GM12873 (cell line): Measurements from ENCODE around the gene SLC13A5.
A peak's percentile ranks its signal among the peaks of the same experiment; 100 is the strongest.

Experiments used
- TF ChIP-seq, protein P1 (sequence below): IDR thresholded peaks from 2 replicates; pipeline ENCODE4 v1.5.1; 2012; ENCODE audit warnings: low read depth, mild to moderate bottlenecking, moderate library complexity, low read length, control low read depth; ENCODE audit not compliant: insufficient read depth; ENCODE audit errors: missing control alignments

Gene SLC13A5

DNA sequence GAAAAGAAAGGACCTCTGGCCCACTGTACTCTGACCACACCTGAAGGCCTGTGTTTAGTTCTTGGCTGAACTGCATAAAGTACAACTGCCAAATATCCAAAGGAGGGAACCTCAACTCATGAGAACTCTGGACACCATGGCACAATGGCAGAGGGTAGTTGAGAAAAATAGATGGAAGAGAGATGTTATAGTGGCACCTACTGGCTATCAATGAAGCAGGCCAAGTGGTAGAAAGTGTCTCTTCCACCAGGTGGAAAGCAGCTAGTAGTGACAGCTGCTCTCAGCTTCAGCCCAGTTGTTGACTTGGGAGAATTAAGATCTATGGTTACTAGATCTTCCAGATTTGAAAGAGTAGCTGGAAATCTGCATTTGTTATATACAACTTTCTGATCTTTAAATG, 65.0 kb downstream of the SLC13A5 start:
- TF ChIP-seq, protein P1, sequence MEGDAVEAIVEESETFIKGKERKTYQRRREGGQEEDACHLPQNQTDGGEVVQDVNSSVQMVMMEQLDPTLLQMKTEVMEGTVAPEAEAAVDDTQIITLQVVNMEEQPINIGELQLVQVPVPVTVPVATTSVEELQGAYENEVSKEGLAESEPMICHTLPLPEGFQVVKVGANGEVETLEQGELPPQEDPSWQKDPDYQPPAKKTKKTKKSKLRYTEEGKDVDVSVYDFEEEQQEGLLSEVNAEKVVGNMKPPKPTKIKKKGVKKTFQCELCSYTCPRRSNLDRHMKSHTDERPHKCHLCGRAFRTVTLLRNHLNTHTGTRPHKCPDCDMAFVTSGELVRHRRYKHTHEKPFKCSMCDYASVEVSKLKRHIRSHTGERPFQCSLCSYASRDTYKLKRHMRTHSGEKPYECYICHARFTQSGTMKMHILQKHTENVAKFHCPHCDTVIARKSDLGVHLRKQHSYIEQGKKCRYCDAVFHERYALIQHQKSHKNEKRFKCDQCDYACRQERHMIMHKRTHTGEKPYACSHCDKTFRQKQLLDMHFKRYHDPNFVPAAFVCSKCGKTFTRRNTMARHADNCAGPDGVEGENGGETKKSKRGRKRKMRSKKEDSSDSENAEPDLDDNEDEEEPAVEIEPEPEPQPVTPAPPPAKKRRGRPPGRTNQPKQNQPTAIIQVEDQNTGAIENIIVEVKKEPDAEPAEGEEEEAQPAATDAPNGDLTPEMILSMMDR: peak; percentile 57

DNA sequence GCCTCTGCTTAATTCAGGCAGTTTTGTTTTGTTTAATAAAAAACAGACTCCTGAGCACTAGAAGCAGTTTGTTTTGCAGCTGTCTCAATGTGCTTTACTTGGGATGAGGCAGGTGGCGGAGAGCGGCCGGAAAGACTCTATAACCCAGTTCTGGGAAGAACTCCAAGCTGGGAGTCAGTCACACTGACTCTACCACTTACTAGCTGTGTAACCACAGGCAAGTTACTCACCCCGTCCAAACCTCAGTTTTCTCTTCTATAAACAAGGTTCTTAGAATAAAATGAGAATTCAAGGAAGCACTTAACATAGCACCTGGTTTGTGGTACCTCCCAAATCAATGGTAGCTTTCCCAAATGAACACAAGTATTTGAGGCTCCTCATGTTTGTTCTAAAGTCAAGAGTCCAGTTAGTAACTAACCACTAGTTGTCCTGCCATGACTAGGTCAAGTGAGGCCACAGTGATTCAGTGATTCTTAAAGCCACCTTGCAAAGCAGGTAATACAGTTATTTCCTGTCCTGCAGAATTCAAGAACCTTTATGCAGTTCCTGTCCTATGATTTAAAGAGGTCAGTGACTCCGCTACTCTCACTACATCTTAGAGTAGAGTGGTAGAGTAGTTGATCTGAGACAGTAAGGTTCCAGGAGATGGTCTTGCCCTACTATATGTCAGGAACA, 69.6 kb downstream of the SLC13A5 start:
- TF ChIP-seq, protein P1: no peak

DNA sequence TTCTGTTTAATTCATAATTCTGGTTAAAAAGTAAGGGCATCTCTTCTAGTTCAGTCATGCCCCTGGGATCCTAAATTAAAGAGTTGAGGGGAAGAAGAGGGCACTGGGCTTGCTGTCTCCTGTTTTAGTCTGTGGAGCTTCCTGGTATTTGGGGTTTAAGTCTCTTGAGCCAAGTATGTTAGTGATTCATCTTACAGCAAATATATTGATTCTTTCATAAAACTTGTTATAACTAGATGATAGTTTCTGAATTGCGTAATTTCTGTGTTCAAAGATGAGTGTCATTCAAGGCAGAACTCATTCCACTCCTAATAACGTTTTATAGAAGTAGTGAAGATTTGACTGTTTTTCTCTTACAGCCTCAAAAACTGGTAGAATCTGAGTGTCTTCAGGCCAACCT, 70.6 kb downstream of the SLC13A5 start:
- TF ChIP-seq, protein P1: no peak

DNA sequence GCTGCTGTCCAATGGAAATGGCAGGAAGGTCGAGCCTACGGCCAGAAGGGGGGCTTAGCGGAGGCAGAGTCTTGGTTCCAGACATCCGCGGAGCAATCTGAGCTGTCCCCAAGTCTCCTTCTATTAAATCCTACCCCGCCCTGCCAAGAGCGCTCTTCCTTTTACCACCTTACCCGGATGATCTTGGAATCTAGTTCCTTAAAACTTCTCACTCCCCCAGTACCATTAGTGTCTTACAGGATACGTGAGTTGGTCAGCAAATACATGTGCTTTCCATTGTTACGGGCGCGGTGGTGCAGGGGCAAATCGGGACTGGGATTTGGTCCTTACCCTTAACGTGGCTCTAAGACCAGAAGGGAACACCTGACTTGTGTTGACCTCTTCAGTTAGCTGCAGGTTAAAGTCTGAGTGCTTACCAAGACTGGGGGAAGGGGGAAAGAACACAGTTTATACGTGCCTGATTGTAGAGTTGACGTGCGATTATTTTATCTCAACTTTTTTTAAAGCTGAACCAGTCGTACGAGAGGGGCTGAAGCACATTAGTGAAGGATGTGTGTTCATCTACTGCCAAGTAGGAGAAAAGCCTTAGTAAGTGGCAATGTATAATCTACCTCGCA, 71.8 kb downstream of the SLC13A5 start:
- TF ChIP-seq, protein P1: no peak

DNA sequence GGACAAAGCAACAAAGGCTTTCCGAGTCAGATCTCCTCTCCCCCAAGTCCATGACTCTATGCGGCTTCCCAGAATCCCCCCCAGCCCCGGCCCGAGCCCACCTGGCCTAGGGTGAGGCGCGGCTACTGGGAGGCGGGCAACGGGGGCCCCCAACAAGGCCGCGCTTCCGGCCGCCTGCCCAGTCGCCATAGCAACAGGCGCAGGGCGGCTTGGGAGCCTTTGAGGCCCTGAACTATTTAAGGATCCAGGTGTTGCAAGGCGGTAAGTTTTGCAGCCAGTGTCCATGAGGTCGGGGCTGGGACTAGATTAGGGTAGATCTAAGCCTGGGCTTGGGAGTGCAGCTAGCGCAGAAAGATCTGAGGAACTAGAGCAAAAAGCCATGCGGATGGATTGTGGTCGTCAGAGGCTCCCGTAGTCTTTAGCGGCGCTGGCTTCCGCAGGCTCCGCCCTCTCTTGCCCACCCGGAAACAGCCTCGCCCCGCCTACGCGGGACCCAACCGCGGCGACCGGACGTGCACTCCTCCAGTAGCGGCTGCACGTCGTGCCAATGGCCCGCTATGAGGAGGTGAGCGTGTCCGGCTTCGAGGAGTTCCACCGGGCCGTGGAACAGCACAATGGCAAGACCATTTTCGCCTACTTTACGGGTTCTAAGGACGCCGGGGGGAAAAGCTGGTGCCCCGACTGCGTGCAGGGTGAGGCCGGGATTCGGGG, 72.5 kb downstream of the SLC13A5 start, which contains the start of the genes KIAA0753 and TXNDC17:
Gene KIAA0753, minus strand, starts transcription at position 176 of the 711 bp plus-strand sequence. CDS start 5,608 bp downstream, outside the sequence.
Gene TXNDC17, plus strand, starts transcription at position 525 of the 711 bp plus-strand sequence. Its CDS starts 23 bp downstream, at position 548.
- TF ChIP-seq, protein P1: no peak

DNA sequence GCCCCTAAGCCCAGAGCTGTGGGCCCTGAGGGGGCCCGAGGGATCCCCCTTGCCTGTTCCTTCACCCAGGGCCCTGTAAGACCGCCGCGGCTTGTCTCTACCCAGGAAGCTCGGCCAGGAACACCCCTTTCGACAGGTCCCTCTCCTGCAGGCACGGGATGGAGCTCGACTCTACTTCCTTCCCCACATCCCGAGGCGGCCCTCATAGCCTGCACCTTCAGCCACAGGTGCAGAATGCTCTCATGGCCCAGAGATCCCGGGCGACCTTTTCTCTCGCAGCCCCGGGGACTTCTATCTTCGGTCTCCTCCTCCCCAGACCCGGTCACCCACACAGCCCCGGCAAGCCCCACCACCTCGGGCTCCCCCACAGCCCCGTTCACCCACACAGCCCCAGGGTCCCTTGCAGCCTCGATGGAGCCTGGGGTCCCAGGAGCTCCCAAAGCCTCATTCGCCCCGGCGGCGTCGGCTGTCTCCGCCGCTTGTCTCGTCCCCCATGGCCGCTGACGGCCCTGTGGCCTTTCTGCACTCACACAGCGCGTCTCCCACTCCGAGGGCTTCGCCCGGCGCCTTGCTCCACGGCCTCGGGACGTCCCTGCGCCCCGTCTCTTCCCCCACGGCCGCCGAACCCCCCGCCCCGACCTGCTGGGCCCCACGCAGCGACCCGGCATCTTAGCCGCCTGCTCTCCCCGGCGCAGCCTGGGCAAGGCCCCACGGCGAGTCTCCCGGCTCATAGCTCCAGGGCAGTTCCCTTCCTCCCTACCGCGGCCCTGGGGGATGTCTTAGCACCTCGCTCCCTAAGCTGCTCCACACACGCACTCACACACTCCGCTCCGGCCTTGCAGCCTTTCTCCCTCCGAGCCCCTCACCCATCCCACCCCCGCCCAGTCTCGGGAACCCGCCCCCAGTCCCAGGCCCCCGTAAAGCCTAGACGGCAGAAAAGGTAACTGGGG, 73.3 kb downstream of the SLC13A5 start:
- TF ChIP-seq, protein P1: no peak
